ENCODE results near the gene FADS1.
A peak's percentile ranks its signal among the peaks of the same experiment; 100 is the strongest.

Gene FADS1
- 2.2 to 17.5 (median 8.9) reads per million in 4 experiments for total RNA-seq

DNA sequence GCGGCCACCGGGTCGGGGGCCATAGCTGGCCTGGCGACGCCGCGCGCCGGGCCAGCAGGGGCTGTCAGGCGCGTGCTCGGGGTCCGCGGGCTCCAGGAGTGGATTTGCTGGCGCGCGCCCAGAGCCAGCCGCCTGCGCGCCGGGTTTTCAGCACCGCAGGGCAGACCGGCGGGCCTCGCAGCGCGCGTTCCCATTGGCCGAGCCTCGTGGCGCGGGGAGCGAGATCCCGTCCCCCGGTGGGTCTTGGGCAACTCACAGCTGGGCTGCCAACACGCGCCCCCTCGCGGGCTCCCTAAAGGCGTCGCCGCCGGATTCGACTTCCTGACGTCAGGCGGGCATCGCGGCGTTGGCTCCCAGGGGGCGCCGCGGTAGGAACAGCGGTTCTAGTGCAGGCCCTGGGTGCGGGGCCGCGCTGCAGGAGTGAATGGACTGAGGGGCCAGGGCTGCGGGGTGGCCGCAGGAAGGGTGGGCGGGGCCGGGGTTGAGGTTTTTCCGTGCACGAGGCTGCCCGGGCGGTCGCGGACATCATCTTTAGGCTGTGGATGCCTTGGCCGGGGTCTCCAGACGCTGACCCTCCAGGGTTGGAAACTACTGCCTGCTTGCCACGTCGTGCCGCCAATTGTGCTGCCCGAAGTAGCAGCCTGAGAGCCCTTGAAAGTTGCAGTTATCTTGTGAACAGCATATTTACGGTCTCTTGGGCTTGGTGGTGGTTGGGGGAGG lies at the start of gene FADS1:
FADS1 (minus strand) TSS at position 268 of the 720 bp plus-strand sequence; CDS start at position 194, 74 bp downstream.
- peak; percentile 62 for DNase-seq

DNA sequence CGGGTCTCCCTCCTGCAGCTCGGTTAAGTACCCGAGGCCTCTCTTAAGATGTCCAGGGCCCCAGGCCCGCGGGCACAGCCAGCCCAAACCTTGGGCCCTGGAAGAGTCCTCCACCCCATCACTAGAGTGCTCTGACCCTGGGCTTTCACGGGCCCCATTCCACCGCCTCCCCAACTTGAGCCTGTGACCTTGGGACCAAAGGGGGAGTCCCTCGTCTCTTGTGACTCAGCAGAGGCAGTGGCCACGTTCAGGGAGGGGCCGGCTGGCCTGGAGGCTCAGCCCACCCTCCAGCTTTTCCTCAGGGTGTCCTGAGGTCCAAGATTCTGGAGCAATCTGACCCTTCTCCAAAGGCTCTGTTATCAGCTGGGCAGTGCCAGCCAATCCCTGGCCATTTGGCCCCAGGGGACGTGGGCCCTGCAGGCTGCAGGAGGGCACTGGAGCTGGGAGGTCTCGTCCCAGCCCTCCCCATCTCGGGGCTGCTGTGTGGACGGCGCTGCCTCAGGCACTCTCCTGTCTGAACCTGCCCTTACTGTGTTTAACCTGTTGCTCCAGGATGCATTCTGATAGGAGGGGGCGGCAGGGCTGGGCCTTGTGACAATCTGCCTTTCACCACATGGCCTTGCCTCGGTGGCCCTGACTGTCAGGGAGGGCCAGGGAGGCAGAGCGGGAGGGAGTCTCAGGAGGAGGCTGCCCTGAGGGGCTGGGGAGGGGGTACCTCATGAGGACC lies 49.6 kb upstream of the FADS1 start:
- no peak for DNase-seq

DNA sequence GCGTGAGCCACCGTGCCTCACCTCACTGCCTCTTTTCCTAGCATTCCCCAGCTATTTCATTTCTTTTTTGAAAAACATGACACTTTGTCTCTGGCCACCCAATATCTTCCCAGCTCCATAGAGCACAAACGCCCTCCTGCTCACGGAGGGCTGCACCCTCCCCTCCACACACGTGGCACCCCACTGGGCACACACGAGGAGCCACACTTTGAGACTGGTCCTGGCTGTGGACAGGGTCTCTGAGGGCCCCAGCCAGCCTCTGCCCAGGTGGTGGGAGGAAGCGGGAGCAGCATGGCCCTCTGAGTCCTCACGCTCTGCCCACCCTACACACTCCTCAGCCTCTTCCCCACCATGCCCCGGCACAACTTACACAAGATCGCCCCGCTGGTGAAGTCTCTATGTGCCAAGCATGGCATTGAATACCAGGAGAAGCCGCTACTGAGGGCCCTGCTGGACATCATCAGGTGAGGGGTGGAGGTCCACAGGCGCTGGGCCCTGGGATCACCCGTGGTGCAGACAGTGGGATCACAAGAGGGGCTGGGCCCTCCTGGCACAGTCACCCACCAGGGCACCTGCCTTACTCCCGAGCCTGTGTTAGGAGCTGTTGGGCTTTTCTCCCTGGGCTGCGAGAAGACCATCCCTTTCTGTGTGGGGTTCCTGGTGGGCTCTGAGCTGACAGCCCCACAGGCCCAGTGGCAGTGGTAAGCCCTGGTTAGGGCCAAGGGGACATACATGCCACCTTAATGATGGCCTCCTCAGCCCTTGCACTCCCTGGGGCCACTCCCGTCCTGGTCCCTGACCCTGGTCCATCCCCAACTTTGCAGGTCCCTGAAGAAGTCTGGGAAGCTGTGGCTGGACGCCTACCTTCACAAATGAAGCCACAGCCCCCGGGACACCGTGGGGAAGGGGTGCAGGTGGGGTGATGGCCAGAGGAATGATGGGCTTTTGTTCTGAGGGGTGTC lies 48.3 kb upstream of the FADS1 start:
- DNase-seq: no peak

DNA sequence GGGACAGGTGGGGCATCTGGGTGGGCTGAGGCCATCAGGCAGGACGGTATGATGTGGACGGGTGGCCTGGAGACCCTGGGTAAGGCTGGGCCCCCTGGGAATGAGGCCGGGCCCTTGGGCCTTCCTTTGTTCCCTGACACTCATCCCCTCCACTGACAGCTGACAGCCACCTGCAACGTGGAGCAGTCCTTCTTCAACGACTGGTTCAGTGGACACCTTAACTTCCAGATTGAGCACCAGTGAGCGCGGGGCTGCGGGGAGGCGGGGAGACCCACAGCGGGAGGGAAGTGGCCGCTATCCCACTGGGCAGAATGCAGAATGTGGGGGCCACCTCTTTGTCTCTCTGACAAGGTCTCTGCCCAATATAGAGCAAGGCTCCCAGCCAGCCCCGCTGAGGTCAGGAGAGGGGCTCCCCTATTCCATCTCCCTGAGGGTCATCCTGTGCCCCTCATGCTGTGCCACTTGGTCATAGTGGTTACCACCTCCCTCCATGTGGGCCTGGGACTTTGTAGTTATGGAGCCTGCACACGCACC lies 46.8 kb upstream of the FADS1 start:
- no peak for DNase-seq

DNA sequence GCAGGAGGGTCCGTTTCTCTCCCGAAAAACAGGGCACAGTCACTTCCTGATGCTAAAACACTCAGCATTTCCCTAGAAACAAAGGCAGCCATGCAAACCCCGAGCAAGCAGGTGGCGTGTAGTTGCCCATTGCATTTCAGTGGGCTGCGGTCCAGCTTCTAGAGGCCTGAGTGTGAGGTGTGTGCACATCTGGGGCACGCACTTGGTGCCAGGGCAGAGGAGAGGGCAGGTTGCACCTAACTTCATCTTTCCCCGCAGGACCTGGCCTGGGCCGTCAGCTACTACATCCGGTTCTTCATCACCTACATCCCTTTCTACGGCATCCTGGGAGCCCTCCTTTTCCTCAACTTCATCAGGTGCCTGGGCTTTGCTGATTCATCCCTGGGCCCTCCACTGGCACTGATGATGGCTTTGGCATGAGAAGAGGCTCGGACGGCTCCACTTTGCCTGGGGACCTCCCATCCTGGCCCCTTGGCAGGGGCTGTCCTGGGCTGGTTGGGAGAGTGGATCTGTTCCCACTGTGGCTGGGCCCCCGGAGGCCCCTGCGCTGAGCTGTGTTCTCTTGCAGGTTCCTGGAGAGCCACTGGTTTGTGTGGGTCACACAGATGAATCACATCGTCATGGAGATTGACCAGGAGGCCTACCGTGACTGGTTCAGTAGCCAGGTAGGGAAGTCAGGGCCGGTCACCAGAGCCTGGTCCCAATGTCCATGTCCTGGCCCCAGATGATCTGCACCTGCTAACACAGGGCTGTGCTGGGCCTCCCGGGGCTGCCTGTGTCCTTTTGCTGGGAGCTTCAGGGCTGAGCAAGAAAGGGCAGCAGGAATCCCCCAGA lies 46.1 kb upstream of the FADS1 start:
- DNase-seq: no peak

DNA sequence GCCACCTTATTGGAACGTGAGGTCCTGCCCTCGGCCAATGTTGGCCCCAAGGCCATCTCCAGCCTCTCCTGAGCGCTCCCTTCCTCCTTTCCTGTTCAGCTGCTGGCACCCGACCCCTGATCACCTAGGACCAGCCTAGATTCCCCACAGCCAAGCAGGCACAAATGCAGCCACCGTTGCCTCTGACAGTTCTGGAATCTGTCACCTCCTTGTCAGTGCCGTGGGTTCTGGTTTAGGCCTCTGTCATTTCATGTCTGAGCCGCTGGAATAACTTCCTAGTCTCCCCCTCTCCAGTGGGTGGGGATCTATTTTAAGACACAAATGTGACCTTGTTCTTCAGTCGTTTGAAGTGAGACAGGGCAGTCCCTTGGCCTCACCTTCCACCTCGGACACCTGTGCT lies 44.8 kb upstream of the FADS1 start:
- DNase-seq: no peak

DNA sequence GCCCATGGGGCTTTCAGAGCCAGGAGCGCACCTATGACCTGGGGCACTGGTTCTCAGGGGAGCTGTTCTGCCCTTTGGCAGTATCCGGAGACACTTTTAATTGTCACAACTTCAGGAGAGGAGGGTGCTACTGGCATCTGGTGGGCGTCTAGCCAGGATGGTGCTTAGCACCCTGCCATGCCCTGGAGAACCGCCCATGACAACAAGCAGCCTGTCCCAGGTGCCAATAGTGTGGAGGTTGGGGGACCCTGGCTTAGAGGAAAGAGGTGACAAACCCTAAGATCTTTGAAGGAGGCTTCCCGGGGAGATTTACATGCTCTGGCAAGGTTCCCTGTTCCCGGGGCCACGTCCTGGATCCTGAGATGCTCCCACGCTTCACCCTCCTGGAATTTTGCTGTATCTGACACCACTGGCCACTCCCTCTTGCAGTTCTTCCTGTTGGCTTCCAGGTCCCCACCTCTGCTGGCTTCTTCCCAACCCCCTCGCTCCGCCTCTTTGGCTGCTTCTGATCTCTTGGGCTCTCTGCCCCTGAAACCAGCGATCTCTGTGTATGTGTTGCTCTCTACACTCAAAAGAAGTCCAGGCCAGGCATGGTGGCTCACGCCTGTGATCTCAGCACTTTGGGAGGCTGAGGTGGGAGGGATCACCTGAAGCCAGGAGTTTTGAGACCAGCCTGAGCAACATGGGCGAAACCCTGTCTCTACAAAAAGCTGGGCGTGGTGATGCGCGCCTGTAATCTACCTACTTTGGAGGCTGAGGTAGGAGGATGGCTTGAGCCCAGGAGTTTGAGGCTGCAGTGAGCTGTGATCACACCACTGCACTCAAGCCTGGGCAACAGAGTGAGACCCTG lies 43.5 kb upstream of the FADS1 start:
- DNase-seq: no peak

DNA sequence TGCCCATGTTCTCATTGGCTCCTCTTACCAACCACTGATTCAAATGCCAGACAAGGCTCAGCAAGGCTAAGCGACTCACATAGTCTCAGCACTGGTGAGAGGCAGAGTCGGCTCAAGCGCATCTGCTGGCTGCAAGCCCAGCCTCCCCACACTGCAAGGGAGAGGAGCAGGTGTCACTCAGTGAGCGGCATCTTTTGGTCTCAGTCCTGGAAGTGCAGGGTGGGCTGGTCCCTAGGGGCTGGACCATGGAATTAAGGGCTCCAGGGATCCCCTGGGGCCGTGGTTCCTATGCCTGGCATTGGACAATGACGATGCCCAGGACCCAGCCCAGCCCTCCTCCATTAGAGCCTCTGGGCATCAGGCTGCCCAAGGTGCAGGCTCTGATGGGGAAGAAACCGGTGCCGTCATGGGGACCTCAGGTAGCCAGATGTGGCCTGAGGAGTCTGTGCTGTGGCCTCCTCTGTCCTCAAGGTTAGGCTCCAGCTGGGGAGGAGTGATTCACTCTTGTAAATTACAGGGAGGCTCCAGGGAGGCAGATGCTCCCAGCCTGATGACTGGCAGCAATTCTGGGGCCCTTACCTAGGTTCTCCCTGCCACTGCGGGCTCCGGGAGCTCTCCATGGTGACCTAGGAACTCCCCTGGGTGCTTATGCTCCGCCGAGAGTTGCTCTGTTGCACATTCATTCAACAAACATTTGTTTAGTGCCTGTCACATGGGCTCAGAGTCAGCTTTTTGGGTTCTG lies 39.3 kb upstream of the FADS1 start:
- no peak for DNase-seq

DNA sequence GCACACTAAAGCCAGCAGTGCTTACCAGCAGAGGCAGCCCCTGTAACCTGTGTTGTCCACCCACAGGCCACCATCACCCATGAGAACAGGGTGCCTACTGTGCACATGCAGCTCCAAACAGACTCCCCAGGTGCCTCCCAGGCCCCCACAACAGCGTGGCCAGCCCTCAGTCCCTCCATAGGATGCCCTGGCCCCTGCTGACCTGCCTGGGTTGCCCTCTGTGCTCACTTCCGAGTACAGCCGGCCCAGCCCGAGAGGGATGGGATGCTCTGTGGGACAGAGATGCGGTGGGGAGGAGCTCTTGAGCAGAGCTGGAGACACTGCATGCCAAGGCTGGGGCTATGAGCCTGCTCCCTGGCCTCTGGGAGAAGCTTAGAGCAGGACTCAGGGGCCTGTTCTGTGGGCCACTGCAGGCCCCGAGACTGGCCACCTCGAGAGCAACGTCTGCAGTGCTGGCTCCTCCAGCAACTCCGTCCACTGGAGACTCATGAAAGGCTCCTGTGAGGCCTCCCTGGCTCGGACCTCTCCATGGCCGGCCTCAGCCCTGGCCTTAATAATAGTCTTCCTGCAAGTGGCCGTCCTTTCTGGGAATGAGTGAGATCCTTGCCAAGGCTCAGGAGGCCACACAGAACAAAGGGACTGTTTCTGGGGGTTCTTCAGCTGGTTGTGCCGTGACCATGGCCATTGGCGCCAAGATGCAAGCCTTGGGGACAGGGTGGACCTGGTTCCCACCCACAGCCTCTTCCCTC lies 38.3 kb upstream of the FADS1 start:
- no peak for DNase-seq

DNA sequence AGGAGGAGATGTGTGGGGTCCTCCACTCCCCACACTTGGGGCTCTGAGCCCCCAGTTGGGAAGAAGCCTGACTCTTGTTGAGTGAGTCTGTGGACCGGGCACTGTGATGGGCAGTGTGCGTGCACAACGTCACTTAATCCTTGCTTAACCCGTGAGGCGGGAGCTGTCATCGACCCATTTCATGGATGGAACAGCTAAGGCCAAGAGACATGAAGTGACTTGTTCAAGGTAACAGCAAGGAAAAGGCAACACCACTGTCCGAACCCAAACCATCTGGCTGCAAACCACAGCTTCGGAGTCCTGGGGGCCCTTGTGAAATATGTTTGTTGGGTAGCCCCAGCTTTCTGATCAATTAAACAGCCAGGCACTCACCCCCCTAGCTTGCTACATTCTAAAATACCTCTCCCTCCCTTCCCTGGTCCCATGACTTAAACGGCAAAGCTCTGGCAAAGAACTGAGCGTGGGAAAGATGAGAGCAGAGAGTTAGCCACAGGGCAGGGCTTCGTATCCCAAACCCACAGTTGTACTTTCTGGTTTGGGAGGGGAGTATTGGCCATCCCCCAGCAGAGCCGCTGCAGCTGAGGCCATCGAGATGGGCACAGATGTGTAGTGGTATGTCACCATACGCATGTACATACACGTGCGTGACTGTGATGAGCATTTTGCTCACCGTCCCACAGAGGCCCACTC lies 37.5 kb upstream of the FADS1 start:
- DNase-seq: no peak

DNA sequence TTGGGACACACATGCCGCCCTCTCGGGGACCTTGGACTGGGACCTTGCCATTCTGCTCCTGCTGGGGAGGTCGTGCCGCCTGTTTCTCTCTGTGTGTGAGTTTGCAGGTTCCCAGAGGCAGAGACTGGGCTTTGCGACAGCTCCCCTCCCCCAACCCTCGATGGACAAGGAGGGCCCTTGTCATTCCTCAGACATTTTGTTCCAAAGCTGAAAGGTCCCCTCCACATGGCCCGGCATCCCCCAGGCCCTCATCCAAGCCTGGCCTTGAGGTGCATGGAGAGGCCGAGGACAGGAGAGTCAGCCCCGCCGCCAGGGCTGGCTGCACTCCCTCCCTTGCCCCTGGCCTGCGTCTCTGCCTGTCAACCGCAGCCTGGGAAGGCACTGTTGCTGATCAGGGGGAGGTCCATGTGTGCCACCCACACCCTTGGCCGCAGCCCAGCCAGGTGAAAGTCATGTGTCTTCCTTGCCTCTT lies 36.9 kb upstream of the FADS1 start:
- no peak for DNase-seq

DNA sequence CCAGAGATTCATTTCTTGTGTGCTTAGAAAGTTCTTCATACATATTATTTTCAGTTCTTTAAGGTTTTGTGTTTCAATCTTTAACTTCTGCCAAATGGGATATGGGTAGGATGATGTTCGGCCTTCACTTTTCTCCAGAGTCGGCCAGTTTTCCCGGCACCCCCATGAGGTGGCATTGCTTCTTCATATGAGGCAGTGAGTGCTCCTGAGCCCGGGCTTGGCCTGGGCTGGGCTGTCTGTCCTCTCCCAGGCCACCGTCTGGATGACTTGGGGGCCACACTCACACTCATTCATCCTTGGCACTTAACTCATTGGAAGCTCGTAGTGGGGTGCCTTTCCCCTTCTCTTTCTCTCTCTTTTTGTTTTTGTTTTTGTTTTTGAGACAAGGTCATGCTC lies 35.1 kb upstream of the FADS1 start:
- DNase-seq: no peak

DNA sequence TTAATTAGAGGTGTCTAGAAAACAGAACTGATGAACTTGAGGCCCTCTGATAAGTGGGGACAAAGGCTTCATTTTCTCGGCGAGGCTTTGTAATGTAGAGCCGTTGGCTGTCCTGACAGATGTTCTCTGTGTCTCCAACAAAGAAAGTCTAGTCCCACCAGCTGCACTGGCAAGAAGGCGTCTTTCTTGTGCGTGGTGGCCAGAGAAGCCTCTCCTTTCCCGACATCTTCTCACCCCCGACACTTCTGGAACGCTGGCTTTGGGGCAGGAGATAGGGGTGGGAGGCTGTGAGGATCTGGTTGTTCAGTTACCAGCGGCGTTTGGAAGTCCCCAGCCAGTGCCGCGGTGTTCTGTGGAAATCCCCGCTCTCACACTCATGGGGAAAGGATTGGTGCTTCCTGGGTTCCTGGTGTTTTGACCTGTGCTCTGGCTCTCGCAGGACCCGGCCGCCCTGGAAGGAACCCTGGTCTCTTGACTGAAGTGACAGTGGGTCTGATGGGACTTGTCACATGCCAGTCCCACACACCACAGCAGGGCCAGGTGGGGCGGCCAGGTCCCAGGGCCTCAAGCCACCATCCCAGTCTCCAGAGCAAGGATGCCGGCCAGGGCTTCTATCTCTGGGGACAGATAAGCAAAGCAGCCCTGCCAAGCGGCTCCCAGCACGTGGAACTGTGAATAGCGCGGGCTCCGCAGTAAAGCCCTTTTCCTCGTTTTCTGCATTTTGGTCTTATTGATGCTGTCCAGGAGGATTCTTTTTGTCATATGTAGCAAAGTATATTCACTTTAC lies 34.5 kb upstream of the FADS1 start:
- DNase-seq: no peak

DNA sequence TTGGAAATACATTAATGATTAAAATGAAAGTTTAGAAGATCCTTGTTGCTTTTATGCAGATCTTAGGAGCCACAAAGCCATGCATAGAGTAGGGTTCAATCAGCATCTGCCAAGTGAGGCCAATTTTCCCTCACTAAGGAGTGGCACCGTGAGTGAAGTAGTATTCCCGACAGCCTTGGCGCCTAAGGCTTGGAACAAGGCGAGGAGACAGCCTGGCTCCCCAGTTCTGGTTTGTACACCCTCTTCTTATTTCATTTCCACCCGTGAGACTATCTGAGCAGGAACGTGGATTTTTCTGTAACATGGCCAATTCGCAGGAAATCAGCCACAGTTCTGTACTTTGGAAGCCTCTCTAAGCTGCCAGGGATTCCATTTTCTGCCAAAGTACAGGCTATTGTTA lies 33.9 kb upstream of the FADS1 start:
- DNase-seq: no peak

DNA sequence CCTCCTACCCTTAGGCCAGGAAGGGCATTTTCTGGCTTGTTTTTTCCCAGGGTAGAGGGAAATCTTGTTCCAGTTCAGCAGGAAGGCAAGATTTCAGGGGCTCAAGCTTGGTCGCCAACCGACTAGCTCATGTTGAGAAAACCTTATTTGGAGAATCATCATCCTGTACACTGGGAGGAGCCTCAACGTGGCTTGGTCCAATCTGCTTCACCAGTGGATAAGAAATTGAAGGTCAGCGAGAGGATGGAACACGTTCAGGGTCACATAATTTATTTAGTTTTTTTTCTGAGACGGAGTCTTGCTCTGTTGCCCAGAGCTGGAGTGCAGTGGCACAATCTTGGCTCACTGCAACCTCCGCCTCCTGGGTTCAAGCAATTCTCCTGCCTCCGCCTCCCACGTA lies 31.8 kb upstream of the FADS1 start:
- DNase-seq: no peak

DNA sequence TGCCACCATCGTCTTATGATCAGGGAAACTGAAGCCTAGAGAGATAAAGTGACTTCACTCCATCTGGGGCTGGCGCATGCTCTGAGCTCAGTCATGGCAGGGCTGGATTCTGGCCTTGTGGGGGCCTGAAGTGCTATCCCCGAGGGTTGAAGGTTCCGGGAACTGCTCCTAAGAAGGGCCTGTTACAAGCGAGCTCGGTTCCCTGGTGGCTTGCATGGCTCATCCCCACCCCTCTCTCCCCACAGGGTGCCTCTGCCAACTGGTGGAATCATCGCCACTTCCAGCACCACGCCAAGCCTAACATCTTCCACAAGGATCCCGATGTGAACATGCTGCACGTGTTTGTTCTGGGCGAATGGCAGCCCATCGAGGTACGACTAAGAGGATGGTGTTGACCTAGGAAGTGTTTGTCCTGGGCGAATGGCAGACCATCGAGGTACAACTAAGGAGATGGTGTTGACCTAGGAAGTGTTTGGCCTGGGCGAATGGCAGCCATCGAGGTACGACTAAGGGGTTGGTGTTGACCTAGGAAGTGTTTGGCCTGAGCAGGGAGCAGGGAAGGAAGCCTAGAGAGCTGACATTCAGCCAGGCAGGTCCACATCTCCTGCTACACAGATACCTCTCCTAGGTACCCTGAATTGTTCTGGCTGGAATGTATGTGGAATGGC lies 31.2 kb upstream of the FADS1 start:
- DNase-seq: no peak

DNA sequence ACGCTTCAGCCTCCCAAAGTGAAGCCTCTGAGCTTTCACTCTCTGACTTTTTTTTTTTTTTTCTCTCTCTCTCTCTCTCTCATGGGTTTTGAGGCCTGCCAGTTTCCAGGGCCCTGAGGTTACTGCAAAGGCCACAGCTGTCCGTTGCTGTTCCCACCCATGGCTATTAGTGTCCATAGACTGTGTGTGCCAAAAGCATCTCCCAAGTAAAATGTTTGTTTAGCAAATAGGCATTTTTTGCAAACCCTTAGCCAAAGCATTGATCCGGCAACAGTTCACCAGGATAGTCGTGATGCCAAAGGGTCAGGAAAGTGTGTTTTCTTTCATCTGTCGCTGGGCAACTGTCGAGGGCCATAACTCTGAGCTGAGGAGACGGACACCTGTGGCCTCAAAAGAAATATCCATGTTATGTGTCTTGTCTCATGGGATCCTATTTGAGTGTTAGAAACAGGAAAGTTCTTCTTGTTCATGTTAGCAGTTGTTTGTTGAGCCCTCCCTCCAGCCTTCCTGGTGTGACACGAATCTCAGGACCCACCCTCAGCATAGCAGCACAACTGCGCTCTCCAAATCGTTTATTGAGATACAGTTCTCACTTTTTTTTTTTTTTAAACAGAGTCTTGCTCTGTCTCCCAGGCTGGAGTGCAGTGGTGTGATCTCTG lies 29.7 kb upstream of the FADS1 start:
- no peak for DNase-seq

Data from effector CD8-positive, alpha-beta T cell (primary cell).